Measurements from ENCODE around the gene TMED10. TPM values are rescaled to one million over a fixed set of nuclear protein-coding genes. Genes with fewer than 3 reads are reported as not detected.
A peak's percentile ranks its signal among the peaks of the same experiment; 100 is the strongest.

The TMED10 gene
- total RNA-seq, 4 donors from 2014 or later = 289 to 559 (median 388) TPM

- Histone ChIP-seq H3K27me3 (no peaks in the 10 kb centered on the region), H3K4me3 (replicated peaks in 1 of 3) (no peak overlapping the region), H3K4me1 (peaks cover 7 to 8% of the 10 kb centered on the region in 2 donors), H3K36me3 (peaks cover 45 to 50% of the 10 kb centered on the region in 2 donors), H3K27ac (peak overlapping the region in 1 of 3 donors; percentile 10), H3K9me3 (no peaks in the 10 kb centered on the region)
- intact Hi-C loops (cut with DNase I) = loop anchor here (5.0 to 10.0 kb wide), 3 partner anchors 141 to 226 kb away; no protein-coding TSS in a partner anchor
- DNase-seq = peak; percentile 45 to 66
- TF ChIP-seq CTCF (IDR thresholded peaks at IDR 0.05) (peak; percentile 55 to 95 (median 82)), POLR2A (IDR thresholded peaks at IDR 0.05) (no peak)
- 64 to 74% methylated on average over 7 of the region's 7 CpGs for WGBS, 2 donors
These were observed 87.6 kb downstream of the TMED10 start for GRCh38 chr14:75088566-75089373.

- Histone ChIP-seq H3K9me3 (no peaks in the 10 kb centered on the region), H3K27me3 (no peaks in the 10 kb centered on the region), H3K27ac (peak overlapping the region in 1 of 3 donors; percentile 10), H3K4me3 (replicated peaks in 1 of 3) (no peak overlapping the region), H3K36me3 (peaks cover 39 to 50% of the 10 kb centered on the region in 2 donors), H3K4me1 (peaks cover 13% of the 10 kb centered on the region in 2 donors)
- DNase-seq = no peak
- TF ChIP-seq CTCF (IDR thresholded peaks at IDR 0.05) = no peak
- TF ChIP-seq POLR2A (IDR thresholded peaks at IDR 0.05) = no peak
- 82 to 95% methylated on average over 2 of the region's 2 CpGs for WGBS, 2 donors
- intact Hi-C loops (cut with DNase I) = loop anchor here (5.0 to 10.0 kb wide), 3 partner anchors 141 to 226 kb away; no protein-coding TSS in a partner anchor
These were observed 88.3 kb downstream of the TMED10 start for GRCh38 chr14:75088153-75088552.

- intact Hi-C loops (cut with DNase I) = loop anchor here (10.0 kb wide), 1 partner anchor 170 kb away; no protein-coding TSS in a partner anchor
- WGBS, 2 donors = 38 to 42% methylated on average over 5 of the region's 5 CpGs
- Histone ChIP-seq H3K36me3 (peaks cover 32 to 36% of the 10 kb centered on the region in 2 donors), H3K27me3 (no peaks in the 10 kb centered on the region), H3K4me3 (replicated peaks in 1 of 3) (no peak overlapping the region), H3K27ac (peak overlapping the region; percentile 67 to 84 (median 79)), H3K9me3 (no peaks in the 10 kb centered on the region), H3K4me1 (peaks cover 30 to 36% of the 10 kb centered on the region in 2 donors)
- DNase-seq = peak; percentile 54 to 62
- TF ChIP-seq POLR2A (IDR thresholded peaks at IDR 0.05) (no peak), CTCF (IDR thresholded peaks at IDR 0.05) (peak in 5 of 6 experiments; percentile 43 to 73 (median 65))
These were observed 91.9 kb downstream of the TMED10 start for GRCh38 chr14:75084513-75084912.

GRCh38 chr14:75083271-75083670 is 93.1 kb downstream of the TMED10 start:
- Histone ChIP-seq H3K36me3 (peaks cover 31 to 35% of the 10 kb centered on the region in 2 donors), H3K9me3 (no peaks in the 10 kb centered on the region), H3K4me1 (peaks cover 30 to 36% of the 10 kb centered on the region in 2 donors), H3K27me3 (no peaks in the 10 kb centered on the region), H3K4me3 (replicated peaks in 1 of 3) (no peak overlapping the region), H3K27ac (peak overlapping the region; percentile 67 to 84 (median 79))
- no peak for TF ChIP-seq POLR2A (IDR thresholded peaks at IDR 0.05)
- TF ChIP-seq CTCF (IDR thresholded peaks at IDR 0.05) = no peak
- intact Hi-C loops (cut with DNase I) = loop anchor here (10.0 kb wide), 1 partner anchor 168 kb away; no protein-coding TSS in a partner anchor
- 31 to 45% methylated on average over 1 of the region's 1 CpG for WGBS, 2 donors
- peak; percentile 76 to 85 for DNase-seq
